GM18861 (cell line): ENCODE data around the gene SFTPB.
"Not testable (repeated sequence)": the region's sequence is repeated elsewhere in the genome, so short reads cannot be mapped to it uniquely, and the experiment has no call there.

ENCODE experiments used
- ATAC-seq: cut with Tn5 transposase; IDR thresholded peaks from one replicate; pipeline ENCODE4 v1.9.1; 2021; ENCODE audit not compliant: unreplicated experiment

Gene SFTPB

GRCh38 chr2:85617723-85618122 lies 50.3 kb downstream of the SFTPB start:
- not testable (repeated sequence) for ATAC-seq

DNA sequence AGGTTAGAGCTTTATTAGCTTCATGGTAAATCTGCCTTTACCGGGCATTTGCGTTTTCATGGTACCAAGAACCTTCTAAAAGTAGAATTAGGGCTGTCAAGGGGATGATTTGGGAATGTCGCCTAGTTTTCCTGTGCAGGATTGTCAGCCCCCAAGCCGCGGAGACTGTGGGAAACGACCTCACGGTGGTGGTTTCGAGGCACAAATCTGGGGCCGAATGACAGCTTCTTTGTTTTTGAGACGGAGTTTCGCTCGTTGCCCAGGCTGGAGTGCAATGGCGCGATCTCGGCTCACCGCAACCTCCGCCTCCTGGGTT lies 52.6 kb downstream of the SFTPB start:
- ATAC-seq: no peak

GRCh38 chr2:85614757-85615156 lies 53.2 kb downstream of the SFTPB start:
- ATAC-seq: not testable (repeated sequence)

GRCh38 chr2:85613717-85614515 lies 54.1 kb downstream of the SFTPB start:
- ATAC-seq: no peak

- ATAC-seq: peak; percentile 57
Observed at GRCh38 chr2:85611705-85612587, 56.1 kb downstream of the SFTPB start, which contains the start of gene C2orf68. Gene C2orf68, minus strand, starts transcription at chr2:85612066. Its CDS starts 82 bp downstream, at chr2:85611984.

DNA sequence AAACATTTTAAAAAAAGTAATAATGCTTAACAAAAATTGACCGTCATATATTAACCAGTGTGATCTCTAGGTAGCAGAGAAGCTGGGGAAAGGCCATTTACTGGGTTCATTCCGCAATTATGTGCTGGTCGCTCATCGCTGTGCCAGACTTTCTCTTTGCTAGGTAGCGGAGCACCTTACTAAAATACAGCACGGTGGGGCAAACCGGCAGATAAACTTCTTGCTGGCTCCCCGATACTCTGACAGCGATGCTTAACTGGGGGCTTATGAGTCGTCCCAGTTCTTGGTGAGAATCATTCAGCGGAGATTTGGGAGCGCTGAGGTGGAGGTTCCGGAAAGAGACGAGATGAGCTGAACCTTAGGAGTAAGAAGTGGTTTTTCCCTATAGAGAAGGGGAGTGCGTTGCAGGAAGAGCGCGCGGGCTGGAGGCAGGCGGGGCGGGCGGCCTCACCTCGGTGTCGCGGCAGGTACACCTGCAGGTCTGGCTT lies 56.7 kb downstream of the SFTPB start:
- no peak for ATAC-seq
